ENCODE data around the gene GZF1. TPM values are rescaled to one million over a fixed set of nuclear protein-coding genes. Genes with fewer than 3 reads are reported as not detected.

GZF1 gene
- total RNA-seq, 1 experiment from 2014 or later: 17.0 TPM

GRCh38 chr20:23396950-23397627 is 35.1 kb downstream of the GZF1 start:
- Histone ChIP-seq H3K4ac (ENCODE audit: low read depth, low read length) (no peak overlapping the region), H3K18ac (ENCODE audit: insufficient read length, low read depth, low read length) (no peak overlapping the region), H2BK20ac (ENCODE audit: low read depth, low read length, poor library complexity, severe bottlenecking) (no peak overlapping the region), H3K23ac (ENCODE audit: insufficient read length, low read depth, low read length) (no peak overlapping the region), H2AFZ (ENCODE audit: low read length) (no peak overlapping the region), H2AK5ac (ENCODE audit: insufficient read length, low read length) (no peak overlapping the region), H4K20me1 (ENCODE audit: control insufficient read depth, insufficient read depth, insufficient read length) (no peaks in the 10 kb centered on the region), H3K23me2 (ENCODE audit: insufficient read length, low read depth, low read length, poor library complexity, severe bottlenecking) (no peaks in the 10 kb centered on the region), H2BK15ac (ENCODE audit: low read depth, low read length) (no peak overlapping the region), H4K91ac (ENCODE audit: insufficient read length, low read depth, low read length) (no peak overlapping the region), H3K56ac (ENCODE audit: insufficient read length, low read depth, low read length) (no peak overlapping the region), H3K14ac (ENCODE audit: insufficient read depth, low read length) (no peak overlapping the region), H3K27me3 (ENCODE audit: insufficient read depth, low read length) (no peaks in the 10 kb centered on the region), H3K27ac (ENCODE audit: insufficient read length, low read depth, low read length) (no peak overlapping the region), H2BK120ac (ENCODE audit: low read depth, low read length, poor library complexity, severe bottlenecking) (no peak overlapping the region), H3K4me1 (ENCODE audit: insufficient read depth, low read length) (no peaks in the 10 kb centered on the region), H2BK12ac (ENCODE audit: insufficient read length, low read depth, low read length) (no peak overlapping the region), H2BK5ac (ENCODE audit: insufficient read length, low read length) (no peak overlapping the region), H3K79me2 (ENCODE audit: insufficient read depth, low read length) (no peaks in the 10 kb centered on the region), H3K9ac (ENCODE audit: extremely low read depth, insufficient read length, low read length) (no peak overlapping the region), H3T11ph (ENCODE audit: low read length) (no peak overlapping the region), H4K8ac (replicated peaks; ENCODE audit: insufficient read length, low read depth, low read length) (no peak overlapping the region), H3K9me3 (ENCODE audit: control insufficient read depth, low read depth, low read length) (no peaks in the 10 kb centered on the region), H3K79me1 (ENCODE audit: insufficient read depth, low read depth, low read length, poor library complexity, severe bottlenecking) (peaks cover 5% of the 10 kb centered on the region), H4K5ac (ENCODE audit: insufficient read length, low read depth, low read length) (no peak overlapping the region), H3K4me2 (ENCODE audit: insufficient read depth, insufficient read length, low read length) (no peak overlapping the region)
- no CpG with 5 or more reads among the region's 6 CpGs for WGBS (ENCODE audit: extremely low coverage, insufficient read length, low lambda C conversion rate)
- H3K36me3 Mint-ChIP-seq (ENCODE audit: insufficient read depth in 1 of 3, low read depth in 3 of 3): peaks cover 16 to 48% (median 39%) of the 10 kb centered on the region in 3 experiments
- TF ChIP-seq CTCF (conservative IDR thresholded peaks at IDR 0.05): no peak
- no peaks in the 10 kb centered on the region for H3K9me3 Mint-ChIP-seq
- H3K27ac Mint-ChIP-seq: peak overlapping the region in 2 of 3 experiments; percentile 9 to 55; a peak in 1 of 7 replicates
- H3K4me3 Mint-ChIP-seq: no peak overlapping the region
- DNase-seq: no peak
- H3K4me1 Mint-ChIP-seq: peaks cover 28% of the 10 kb centered on the region in 2 experiments
- no peaks in the 10 kb centered on the region for H3K27me3 Mint-ChIP-seq (ENCODE audit: low read depth)
